ENCODE measurements around the gene CASP14.

- no peak for TF ChIP-seq CTCF (IDR thresholded peaks at IDR 0.05; ENCODE audit: low read length)
- no peak for TF ChIP-seq EZH2 (optimal IDR thresholded peaks at IDR 0.05; ENCODE audit: low read depth, low read length)
Observed at GRCh38 chr19:15104003-15104402, 54.7 kb downstream of the CASP14 start.

Data from MM.1S (cell line).